22Rv1 (cell line): ENCODE measurements around the gene LURAP1L.

ENCODE experiments used
- H3K27ac ChIP-seq: fragments of 450-650 bp; 2 replicates; pipeline ENCODE4 v1.5.1; 2017
- CTCF ChIP-seq: fragments of 450-650 bp; IDR thresholded peaks from 2 replicates; pipeline ENCODE4 v1.5.1; 2017; ENCODE audit warnings: mild to moderate bottlenecking
- ZFX ChIP-seq: fragments of 450-650 bp; IDR thresholded peaks from 2 replicates; pipeline ENCODE4 v1.6.1; 2017; ENCODE audit warnings: antibody characterized with exemption, borderline replicate concordance

Gene LURAP1L

GRCh38 chr9:12774861-12775678 is at the start of gene LURAP1L:
Gene LURAP1L (plus strand): TSS chr9:12775020. CDS start chr9:12775716, 696 bp downstream.
- H3K27ac ChIP-seq, result peak within 1 kb of the TSS; percentile 73
- TF ChIP-seq ZFX, result no peak
- no peak for TF ChIP-seq CTCF

GRCh38 chr9:12726795-12727194 is 48.0 kb upstream of the LURAP1L start:
- H3K27ac ChIP-seq, result no peak overlapping the region
- TF ChIP-seq ZFX (no peak), CTCF (no peak)

GRCh38 chr9:12730198-12730597 is 44.6 kb upstream of the LURAP1L start:
- TF ChIP-seq ZFX (no peak), CTCF (no peak)
- no peak overlapping the region for H3K27ac ChIP-seq

GRCh38 chr9:12730927-12731326 is 43.9 kb upstream of the LURAP1L start:
- no peak overlapping the region for H3K27ac ChIP-seq
- no peak for TF ChIP-seq CTCF

DNA sequence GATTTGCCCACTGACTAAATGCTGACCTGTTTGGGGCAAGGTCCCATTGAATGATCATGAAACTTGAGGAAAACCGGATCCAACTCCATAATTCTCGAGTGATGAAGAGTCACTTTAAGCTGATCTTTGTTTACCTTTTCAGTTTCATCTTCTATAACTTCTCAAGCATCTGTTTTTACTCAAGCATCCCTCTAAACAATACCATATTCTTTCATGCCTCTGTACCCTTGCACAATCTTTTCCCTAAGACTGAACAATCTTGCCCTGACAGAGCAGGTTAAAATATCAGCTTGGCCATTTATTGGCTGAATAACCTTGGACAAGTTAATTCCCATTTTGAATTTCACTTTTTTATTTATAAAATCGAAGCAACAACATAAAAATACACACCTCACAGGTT is 41.8 kb upstream of the LURAP1L start:
- no peak overlapping the region for H3K27ac ChIP-seq
- no peak for TF ChIP-seq CTCF
- no peak for TF ChIP-seq ZFX

DNA sequence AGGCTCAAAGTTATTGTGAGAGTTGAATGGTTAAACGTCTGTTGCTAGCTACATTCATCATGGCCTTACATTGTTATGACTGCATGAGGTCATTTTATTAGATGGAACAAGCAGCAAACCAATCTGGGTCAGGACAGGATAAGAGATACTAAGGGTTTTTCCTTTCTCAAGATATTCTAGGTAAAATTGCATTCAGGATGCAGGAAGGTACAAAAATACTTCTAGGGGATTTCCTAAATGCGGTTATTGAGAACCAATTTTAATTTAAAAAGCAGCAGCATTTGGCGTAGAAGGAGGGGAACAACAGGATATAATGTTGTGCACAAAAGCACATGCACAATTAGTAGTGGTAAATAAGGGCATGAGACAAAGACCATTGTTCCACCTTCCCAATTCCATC is 39.2 kb upstream of the LURAP1L start:
- H3K27ac ChIP-seq, result no peak overlapping the region
- TF ChIP-seq CTCF, result no peak
- no peak for TF ChIP-seq ZFX

GRCh38 chr9:12737871-12738270 is 36.9 kb upstream of the LURAP1L start:
- TF ChIP-seq CTCF (no peak), ZFX (no peak)

More at GRCh38 chr9:12737871-12738270, 36.9 kb upstream of the LURAP1L start:
- no peak overlapping the region for H3K27ac ChIP-seq
